Prostate gland (tissue), 2 donors: ENCODE data around the gene PRDM16. TPM values are rescaled to one million over a fixed set of nuclear protein-coding genes. Genes with fewer than 3 reads are reported as not detected.

Experiments used
- DNase-seq: peaks from one replicate; pipeline ENCODE4 v3.0.0-alpha.2; 2019; ENCODE audit warnings: low spot score
- H3K27ac ChIP-seq, 2 donors: fragments of 200-600 bp; sonication (generic); 2 replicates each; pipeline ENCODE4 v1.5.1; 2017 to 2019
- H3K27me3 ChIP-seq: fragments of 200-600 bp; sonication (generic); replicated peaks from 2 replicates; pipeline ENCODE4 v1.5.1; 2019; ENCODE audit not compliant: insufficient read depth
- H3K36me3 ChIP-seq, 2 donors: fragments of 200-600 bp; sonication (generic); 1 replicate in 1 of 2; 2 replicates in 1 of 2; pipeline versions ENCODE4 v1.5.1 to v1.8.1; 2017 to 2019
- H3K4me1 ChIP-seq: fragments of 200-600 bp; sonication (generic); replicated peaks from 2 replicates; pipeline ENCODE4 v1.5.1; 2019
- H3K4me3 ChIP-seq, 2 donors: fragments of 200-600 bp; sonication (generic); 2 replicates each; pipeline ENCODE4 v1.5.1; 2017 to 2019
- H3K9me3 ChIP-seq: fragments of 200-600 bp; sonication (generic); 2 replicates; pipeline ENCODE4 v1.5.1; 2017
- POLR2A ChIP-seq: fragments of 450-650 bp; IDR thresholded peaks from one replicate; pipeline ENCODE4 v1.6.1; 2016; ENCODE audit warnings: antibody characterized with exemption, mild to moderate bottlenecking
- POLR2AphosphoS5 ChIP-seq: sonication (generic); formaldehyde crosslinking; IDR thresholded peaks from one replicate; pipeline ENCODE4 v1.6.1; 2017; ENCODE audit warnings: antibody characterized with exemption
- WGBS: methylation state at CpG from one replicate; pipeline ENCODE4 v1.1.5; 2018; 5-methylcytosine and 5-hydroxymethylcytosine counted together
- intact Hi-C: fragments of 100-400 bp; cut with DNase I; formaldehyde crosslinking; loops from one replicate; pipeline ENCODE4 v1.14.2; 2022
- total RNA-seq, 2 donors: library from RNA; depleted of rRNA; stranded (reverse); fragments of >200 nt; gene quantifications; one replicate each; pipeline ENCODE4 v1.1.0, GENCODE V29; 2016
- TF ChIP-seq, protein P1 (sequence below), 4 experiments: fragments of 200-600 bp in 2 of 4; fragments of 450-650 bp in 2 of 4; sonication (generic) in 2 of 4; IDR thresholded peaks; 1 replicate in 3 of 4; 2 replicates in 1 of 4; pipeline ENCODE4 v1.5.1; 2016 to 2019; ENCODE audit warnings: antibody characterized with exemption in 4 of 4, mild to moderate bottlenecking in 2 of 4, moderate library complexity in 2 of 4

The PRDM16 gene
- total RNA-seq, 2 donors from 2014 or later, result 0.23 to 6.5 TPM

GRCh38 chr1:3115275-3116149 lies 46.5 kb downstream of the PRDM16 start:
- intact Hi-C loops, result no loop called here
- H3K4me1 ChIP-seq, result no peaks in the 10 kb centered on the region
- peaks cover 2% of the 10 kb centered on the region for H3K27me3 ChIP-seq
- no peak overlapping the region for H3K4me3 ChIP-seq
- H3K27ac ChIP-seq, result no peak overlapping the region
- no peak for DNase-seq
- 81% methylated on average over 38 of the region's 38 CpGs for WGBS
- TF ChIP-seq POLR2AphosphoS5, result no peak
- TF ChIP-seq POLR2A, result no peak
- TF ChIP-seq, protein P1, sequence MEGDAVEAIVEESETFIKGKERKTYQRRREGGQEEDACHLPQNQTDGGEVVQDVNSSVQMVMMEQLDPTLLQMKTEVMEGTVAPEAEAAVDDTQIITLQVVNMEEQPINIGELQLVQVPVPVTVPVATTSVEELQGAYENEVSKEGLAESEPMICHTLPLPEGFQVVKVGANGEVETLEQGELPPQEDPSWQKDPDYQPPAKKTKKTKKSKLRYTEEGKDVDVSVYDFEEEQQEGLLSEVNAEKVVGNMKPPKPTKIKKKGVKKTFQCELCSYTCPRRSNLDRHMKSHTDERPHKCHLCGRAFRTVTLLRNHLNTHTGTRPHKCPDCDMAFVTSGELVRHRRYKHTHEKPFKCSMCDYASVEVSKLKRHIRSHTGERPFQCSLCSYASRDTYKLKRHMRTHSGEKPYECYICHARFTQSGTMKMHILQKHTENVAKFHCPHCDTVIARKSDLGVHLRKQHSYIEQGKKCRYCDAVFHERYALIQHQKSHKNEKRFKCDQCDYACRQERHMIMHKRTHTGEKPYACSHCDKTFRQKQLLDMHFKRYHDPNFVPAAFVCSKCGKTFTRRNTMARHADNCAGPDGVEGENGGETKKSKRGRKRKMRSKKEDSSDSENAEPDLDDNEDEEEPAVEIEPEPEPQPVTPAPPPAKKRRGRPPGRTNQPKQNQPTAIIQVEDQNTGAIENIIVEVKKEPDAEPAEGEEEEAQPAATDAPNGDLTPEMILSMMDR (IDR thresholded peaks at IDR 0.05), result no peak
- H3K9me3 ChIP-seq, result no peaks in the 10 kb centered on the region
- H3K36me3 ChIP-seq, result no peaks in the 10 kb centered on the region

GRCh38 chr1:3116150-3116510 lies 47.1 kb downstream of the PRDM16 start:
- no peaks in the 10 kb centered on the region for H3K9me3 ChIP-seq
- no peak for DNase-seq
- peaks cover 3% of the 10 kb centered on the region for H3K27me3 ChIP-seq
- 95% methylated on average over 18 of the region's 18 CpGs for WGBS
- H3K4me1 ChIP-seq, result no peaks in the 10 kb centered on the region
- no peak overlapping the region for H3K4me3 ChIP-seq
- H3K27ac ChIP-seq, result no peak overlapping the region
- no peaks in the 10 kb centered on the region for H3K36me3 ChIP-seq
- TF ChIP-seq, protein P1 (IDR thresholded peaks at IDR 0.05), result no peak
- no peak for TF ChIP-seq POLR2AphosphoS5
- no peak for TF ChIP-seq POLR2A
- intact Hi-C loops, result no loop called here

DNA sequence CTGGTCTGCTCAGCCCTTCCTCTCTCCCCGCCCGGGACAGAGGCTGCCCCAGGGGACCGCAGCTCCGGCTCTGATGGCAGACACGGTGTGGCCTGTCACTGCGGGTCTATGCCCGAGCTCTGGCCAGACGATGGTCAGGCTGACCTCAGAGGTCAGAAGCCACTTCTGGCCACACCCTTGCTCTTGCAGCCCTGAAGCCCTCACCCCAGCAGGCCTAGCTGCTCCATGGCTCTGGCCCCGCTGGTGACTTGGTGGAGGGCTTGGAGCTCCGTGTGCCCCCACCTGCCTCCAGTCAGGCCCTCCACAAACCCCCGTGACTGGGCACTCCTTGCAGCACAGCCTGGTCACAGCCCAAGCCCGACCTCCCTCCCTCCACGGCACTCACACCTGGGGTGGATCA lies 47.6 kb downstream of the PRDM16 start:
- no peaks in the 10 kb centered on the region for H3K36me3 ChIP-seq
- no peak overlapping the region for H3K4me3 ChIP-seq
- no peak for DNase-seq
- intact Hi-C loops, result no loop called here
- no peaks in the 10 kb centered on the region for H3K9me3 ChIP-seq
- WGBS, result 79% methylated on average over 13 of the region's 13 CpGs
- TF ChIP-seq POLR2A (no peak), POLR2AphosphoS5 (no peak)
- TF ChIP-seq, protein P1 (IDR thresholded peaks at IDR 0.05), result no peak
- no peak overlapping the region for H3K27ac ChIP-seq
- H3K27me3 ChIP-seq, result peaks cover 3% of the 10 kb centered on the region
- no peaks in the 10 kb centered on the region for H3K4me1 ChIP-seq

- intact Hi-C loops, result no loop called here
- Histone ChIP-seq H3K9me3 (no peaks in the 10 kb centered on the region), H3K4me3 (no peak overlapping the region), H3K36me3 (no peaks in the 10 kb centered on the region), H3K27me3 (peaks cover 3% of the 10 kb centered on the region), H3K4me1 (no peaks in the 10 kb centered on the region), H3K27ac (no peak overlapping the region)
- no peak for DNase-seq
- TF ChIP-seq POLR2AphosphoS5 (no peak), POLR2A (no peak)
- TF ChIP-seq, protein P1 (IDR thresholded peaks at IDR 0.05), result no peak
- WGBS, result 93% methylated on average over 16 of the region's 16 CpGs
Measured at GRCh38 chr1:3117879-3118278, 48.9 kb downstream of the PRDM16 start.

GRCh38 chr1:3119061-3119460 lies 50.1 kb downstream of the PRDM16 start:
- intact Hi-C loops, result no loop called here
- WGBS, result 91% methylated on average over 10 of the region's 14 CpGs
- no peak for DNase-seq

More at GRCh38 chr1:3119061-3119460, 50.1 kb downstream of the PRDM16 start:
- no peaks in the 10 kb centered on the region for H3K4me1 ChIP-seq
- H3K4me3 ChIP-seq, result no peak overlapping the region
- H3K36me3 ChIP-seq, result no peaks in the 10 kb centered on the region
- H3K27ac ChIP-seq, result no peak overlapping the region
- TF ChIP-seq POLR2A (no peak), POLR2AphosphoS5 (no peak)
- TF ChIP-seq, protein P1 (IDR thresholded peaks at IDR 0.05), result no peak
- H3K27me3 ChIP-seq, result peaks cover 3% of the 10 kb centered on the region
- no peaks in the 10 kb centered on the region for H3K9me3 ChIP-seq
